ENCODE results near the gene PROSER3. TPM values are rescaled to one million over a fixed set of nuclear protein-coding genes. Genes with fewer than 3 reads are reported as not detected.

PROSER3 gene
- total and polyA plus RNA-seq, 2 experiments from 2014 or later = 21.8 to 28.0 TPM

GRCh38 chr19:35733180-35734125 is 24.5 kb upstream of the PROSER3 start (continued):
- TF ChIP-seq ZNF462 (CRISPR knock-in tag; IDR thresholded peaks at IDR 0.05) (no peak), ZNF114 (CRISPR knock-in tag; IDR thresholded peaks at IDR 0.05) (no peak)

- ATAC-seq = no peak
- no peaks in the 10 kb centered on the region for H3K4me1 Mint-ChIP-seq
- no peaks in the 10 kb centered on the region; the same call in 2 of the 3 replicates for H3K9me3 Mint-ChIP-seq
- no peak overlapping the region for H2AFZ ChIP-seq
- H3F3A ChIP-seq (replicated peaks; ENCODE audit: low read depth) = no peaks in the 10 kb centered on the region
- no peak overlapping the region for H3K4me2 ChIP-seq
- no peak overlapping the region; the same call in 2 of the 3 replicates for H3K4me3 Mint-ChIP-seq
- no peak overlapping the region for H3K27ac Mint-ChIP-seq
- no peaks in the 10 kb centered on the region; the same call in 1 of the 2 replicates for H4K20me1 ChIP-seq (replicated peaks; ENCODE audit: insufficient read depth)
- no peaks in the 10 kb centered on the region for H3K79me2 ChIP-seq (replicated peaks; ENCODE audit: insufficient read depth)
- H3K36me3 Mint-ChIP-seq (ENCODE audit: low read depth) = peaks cover 72% of the 10 kb centered on the region
- no peaks in the 10 kb centered on the region for H3K27me3 ChIP-seq (ENCODE audit: insufficient read depth)
- peaks cover 5% of the 10 kb centered on the region for H3K27me3 Mint-ChIP-seq (ENCODE audit: insufficient read depth, low read depth, poor library complexity)
- H3K4me1 ChIP-seq (ENCODE audit: insufficient read depth) = no peaks in the 10 kb centered on the region
- peaks cover 7% of the 10 kb centered on the region; the same call in 1 of the 2 replicates for H3K36me3 ChIP-seq (ENCODE audit: insufficient read depth)
- H3K27ac ChIP-seq (ENCODE audit: low read depth) = no peak overlapping the region
- DNase-seq (ENCODE audit: low spot score) = no peak
- H3K4me3 ChIP-seq = no peak overlapping the region
- H3K9me2 ChIP-seq (ENCODE audit: insufficient read depth) = no peaks in the 10 kb centered on the region
- TF ChIP-seq, protein P1, sequence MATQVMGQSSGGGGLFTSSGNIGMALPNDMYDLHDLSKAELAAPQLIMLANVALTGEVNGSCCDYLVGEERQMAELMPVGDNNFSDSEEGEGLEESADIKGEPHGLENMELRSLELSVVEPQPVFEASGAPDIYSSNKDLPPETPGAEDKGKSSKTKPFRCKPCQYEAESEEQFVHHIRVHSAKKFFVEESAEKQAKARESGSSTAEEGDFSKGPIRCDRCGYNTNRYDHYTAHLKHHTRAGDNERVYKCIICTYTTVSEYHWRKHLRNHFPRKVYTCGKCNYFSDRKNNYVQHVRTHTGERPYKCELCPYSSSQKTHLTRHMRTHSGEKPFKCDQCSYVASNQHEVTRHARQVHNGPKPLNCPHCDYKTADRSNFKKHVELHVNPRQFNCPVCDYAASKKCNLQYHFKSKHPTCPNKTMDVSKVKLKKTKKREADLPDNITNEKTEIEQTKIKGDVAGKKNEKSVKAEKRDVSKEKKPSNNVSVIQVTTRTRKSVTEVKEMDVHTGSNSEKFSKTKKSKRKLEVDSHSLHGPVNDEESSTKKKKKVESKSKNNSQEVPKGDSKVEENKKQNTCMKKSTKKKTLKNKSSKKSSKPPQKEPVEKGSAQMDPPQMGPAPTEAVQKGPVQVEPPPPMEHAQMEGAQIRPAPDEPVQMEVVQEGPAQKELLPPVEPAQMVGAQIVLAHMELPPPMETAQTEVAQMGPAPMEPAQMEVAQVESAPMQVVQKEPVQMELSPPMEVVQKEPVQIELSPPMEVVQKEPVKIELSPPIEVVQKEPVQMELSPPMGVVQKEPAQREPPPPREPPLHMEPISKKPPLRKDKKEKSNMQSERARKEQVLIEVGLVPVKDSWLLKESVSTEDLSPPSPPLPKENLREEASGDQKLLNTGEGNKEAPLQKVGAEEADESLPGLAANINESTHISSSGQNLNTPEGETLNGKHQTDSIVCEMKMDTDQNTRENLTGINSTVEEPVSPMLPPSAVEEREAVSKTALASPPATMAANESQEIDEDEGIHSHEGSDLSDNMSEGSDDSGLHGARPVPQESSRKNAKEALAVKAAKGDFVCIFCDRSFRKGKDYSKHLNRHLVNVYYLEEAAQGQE (IDR thresholded peaks at IDR 0.05; ENCODE audit: unreplicated experiment) = no peak
- TF ChIP-seq CREB1 (CRISPR knock-in tag; IDR thresholded peaks at IDR 0.05; ENCODE audit: low read depth) (no peak), STAT1 (IDR thresholded peaks at IDR 0.05; ENCODE audit: unreplicated experiment) (no peak), NANOG (IDR thresholded peaks at IDR 0.05; ENCODE audit: borderline replicate concordance) (no peak), ZNF114 (CRISPR knock-in tag; IDR thresholded peaks at IDR 0.05) (no peak)
- TF ChIP-seq, protein P2, sequence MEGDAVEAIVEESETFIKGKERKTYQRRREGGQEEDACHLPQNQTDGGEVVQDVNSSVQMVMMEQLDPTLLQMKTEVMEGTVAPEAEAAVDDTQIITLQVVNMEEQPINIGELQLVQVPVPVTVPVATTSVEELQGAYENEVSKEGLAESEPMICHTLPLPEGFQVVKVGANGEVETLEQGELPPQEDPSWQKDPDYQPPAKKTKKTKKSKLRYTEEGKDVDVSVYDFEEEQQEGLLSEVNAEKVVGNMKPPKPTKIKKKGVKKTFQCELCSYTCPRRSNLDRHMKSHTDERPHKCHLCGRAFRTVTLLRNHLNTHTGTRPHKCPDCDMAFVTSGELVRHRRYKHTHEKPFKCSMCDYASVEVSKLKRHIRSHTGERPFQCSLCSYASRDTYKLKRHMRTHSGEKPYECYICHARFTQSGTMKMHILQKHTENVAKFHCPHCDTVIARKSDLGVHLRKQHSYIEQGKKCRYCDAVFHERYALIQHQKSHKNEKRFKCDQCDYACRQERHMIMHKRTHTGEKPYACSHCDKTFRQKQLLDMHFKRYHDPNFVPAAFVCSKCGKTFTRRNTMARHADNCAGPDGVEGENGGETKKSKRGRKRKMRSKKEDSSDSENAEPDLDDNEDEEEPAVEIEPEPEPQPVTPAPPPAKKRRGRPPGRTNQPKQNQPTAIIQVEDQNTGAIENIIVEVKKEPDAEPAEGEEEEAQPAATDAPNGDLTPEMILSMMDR (conservative IDR thresholded peaks at IDR 0.05; ENCODE audit: low read depth in 2 of 2) = no peak
- TF ChIP-seq, protein P3, sequence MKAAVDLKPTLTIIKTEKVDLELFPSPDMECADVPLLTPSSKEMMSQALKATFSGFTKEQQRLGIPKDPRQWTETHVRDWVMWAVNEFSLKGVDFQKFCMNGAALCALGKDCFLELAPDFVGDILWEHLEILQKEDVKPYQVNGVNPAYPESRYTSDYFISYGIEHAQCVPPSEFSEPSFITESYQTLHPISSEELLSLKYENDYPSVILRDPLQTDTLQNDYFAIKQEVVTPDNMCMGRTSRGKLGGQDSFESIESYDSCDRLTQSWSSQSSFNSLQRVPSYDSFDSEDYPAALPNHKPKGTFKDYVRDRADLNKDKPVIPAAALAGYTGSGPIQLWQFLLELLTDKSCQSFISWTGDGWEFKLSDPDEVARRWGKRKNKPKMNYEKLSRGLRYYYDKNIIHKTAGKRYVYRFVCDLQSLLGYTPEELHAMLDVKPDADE (IDR thresholded peaks at IDR 0.05) = no peak
These were observed 23.7 kb upstream of the PROSER3 start for GRCh38 chr19:35734273-35734672.

Data from GM23338 (cell line).